ENCODE measurements around the gene ANKFN1.
A peak's percentile ranks its signal among the peaks of the same experiment; 100 is the strongest.

ANKFN1 gene

DNA sequence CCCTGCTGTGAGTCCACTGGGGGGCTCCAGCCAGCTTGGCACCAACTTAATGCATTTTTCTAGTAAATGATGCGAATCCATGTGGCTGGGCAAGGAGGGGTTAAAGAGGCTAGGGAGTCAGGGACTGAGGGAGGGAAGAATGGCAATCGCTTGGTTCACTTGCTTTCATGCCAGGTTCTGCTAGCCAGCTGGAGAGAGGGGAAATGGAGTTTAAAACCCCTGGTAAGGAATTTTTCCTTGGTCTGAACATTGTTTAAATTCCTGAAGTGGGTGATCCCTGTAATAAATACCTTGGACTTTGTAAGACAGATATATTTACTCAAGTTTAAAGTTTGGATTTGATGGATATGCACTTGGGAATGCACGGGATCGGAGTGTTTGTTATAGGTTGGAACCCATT is 22.8 kb downstream of the ANKFN1 start:
- Histone ChIP-seq H3K36me3 (ENCODE audit: insufficient read depth, low read length) (no peaks in the 10 kb centered on the region), H2AFZ (ENCODE audit: low read length) (no peak overlapping the region), H3K79me2 (ENCODE audit: insufficient read depth, low read length) (no peaks in the 10 kb centered on the region), H3F3A (ENCODE audit: low read depth) (no peaks in the 10 kb centered on the region), H3K4me2 (ENCODE audit: low read depth, low read length, poor library complexity, severe bottlenecking) (no peak overlapping the region), H3K4me3 (ENCODE audit: low read length, poor library complexity, severe bottlenecking) (no peak overlapping the region), H3K9ac (ENCODE audit: low read depth, low read length, poor library complexity, severe bottlenecking) (no peak overlapping the region), H4K20me1 (ENCODE audit: insufficient read depth, low read length, poor library complexity, severe bottlenecking) (no peaks in the 10 kb centered on the region), H3K4me1 (ENCODE audit: insufficient read depth, low read length, poor library complexity, severe bottlenecking) (peaks cover 27% of the 10 kb centered on the region), H3K9me2 (replicated peaks; ENCODE audit: low read depth, low read length) (no peaks in the 10 kb centered on the region), H3K27me3 (ENCODE audit: insufficient read depth, low read length, poor library complexity, severe bottlenecking) (no peaks in the 10 kb centered on the region), H3K9me3 (ENCODE audit: insufficient read depth, low read depth, low read length) (no peaks in the 10 kb centered on the region)
- TF ChIP-seq, protein P1, sequence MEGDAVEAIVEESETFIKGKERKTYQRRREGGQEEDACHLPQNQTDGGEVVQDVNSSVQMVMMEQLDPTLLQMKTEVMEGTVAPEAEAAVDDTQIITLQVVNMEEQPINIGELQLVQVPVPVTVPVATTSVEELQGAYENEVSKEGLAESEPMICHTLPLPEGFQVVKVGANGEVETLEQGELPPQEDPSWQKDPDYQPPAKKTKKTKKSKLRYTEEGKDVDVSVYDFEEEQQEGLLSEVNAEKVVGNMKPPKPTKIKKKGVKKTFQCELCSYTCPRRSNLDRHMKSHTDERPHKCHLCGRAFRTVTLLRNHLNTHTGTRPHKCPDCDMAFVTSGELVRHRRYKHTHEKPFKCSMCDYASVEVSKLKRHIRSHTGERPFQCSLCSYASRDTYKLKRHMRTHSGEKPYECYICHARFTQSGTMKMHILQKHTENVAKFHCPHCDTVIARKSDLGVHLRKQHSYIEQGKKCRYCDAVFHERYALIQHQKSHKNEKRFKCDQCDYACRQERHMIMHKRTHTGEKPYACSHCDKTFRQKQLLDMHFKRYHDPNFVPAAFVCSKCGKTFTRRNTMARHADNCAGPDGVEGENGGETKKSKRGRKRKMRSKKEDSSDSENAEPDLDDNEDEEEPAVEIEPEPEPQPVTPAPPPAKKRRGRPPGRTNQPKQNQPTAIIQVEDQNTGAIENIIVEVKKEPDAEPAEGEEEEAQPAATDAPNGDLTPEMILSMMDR (conservative IDR thresholded peaks at IDR 0.05; ENCODE audit: low read length) = peak; percentile 29
- no peak for TF ChIP-seq EZH2phosphoT487 (IDR thresholded peaks at IDR 0.05; ENCODE audit: borderline replicate concordance)

DNA sequence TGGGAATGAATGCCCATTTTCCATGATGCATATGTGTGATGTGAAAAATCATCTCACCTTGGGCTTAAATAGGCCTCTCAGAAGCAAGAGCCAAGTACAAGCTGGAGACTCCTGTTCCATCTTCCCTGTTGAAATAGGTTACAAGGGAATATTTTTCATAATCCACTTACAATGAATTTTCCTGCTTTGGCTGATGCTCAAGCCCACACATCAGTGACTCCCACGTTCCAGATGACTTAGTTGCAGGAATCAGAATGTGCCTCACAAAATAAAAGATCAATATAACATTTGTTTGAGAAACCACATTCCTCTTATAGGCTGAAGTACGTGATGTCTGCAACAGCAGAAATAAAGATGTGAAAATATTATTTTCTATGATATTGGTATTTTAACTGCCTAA is 24.1 kb downstream of the ANKFN1 start:
- TF ChIP-seq, protein P1 (conservative IDR thresholded peaks at IDR 0.05; ENCODE audit: low read length) = no peak
- TF ChIP-seq EZH2phosphoT487 (IDR thresholded peaks at IDR 0.05; ENCODE audit: borderline replicate concordance) = no peak
- Histone ChIP-seq H3K79me2 (ENCODE audit: insufficient read depth, low read length) (no peaks in the 10 kb centered on the region), H3K36me3 (ENCODE audit: insufficient read depth, low read length) (no peaks in the 10 kb centered on the region), H3K27me3 (ENCODE audit: insufficient read depth, low read length, poor library complexity, severe bottlenecking) (no peaks in the 10 kb centered on the region), H3K4me3 (ENCODE audit: low read length, poor library complexity, severe bottlenecking) (no peak overlapping the region), H3K9me2 (replicated peaks; ENCODE audit: low read depth, low read length) (no peaks in the 10 kb centered on the region), H2AFZ (ENCODE audit: low read length) (no peak overlapping the region), H3K4me2 (ENCODE audit: low read depth, low read length, poor library complexity, severe bottlenecking) (no peak overlapping the region), H4K20me1 (ENCODE audit: insufficient read depth, low read length, poor library complexity, severe bottlenecking) (no peaks in the 10 kb centered on the region), H3K9ac (ENCODE audit: low read depth, low read length, poor library complexity, severe bottlenecking) (no peak overlapping the region), H3F3A (ENCODE audit: low read depth) (no peaks in the 10 kb centered on the region), H3K4me1 (ENCODE audit: insufficient read depth, low read length, poor library complexity, severe bottlenecking) (peaks cover 25% of the 10 kb centered on the region), H3K9me3 (ENCODE audit: insufficient read depth, low read depth, low read length) (no peaks in the 10 kb centered on the region)

DNA sequence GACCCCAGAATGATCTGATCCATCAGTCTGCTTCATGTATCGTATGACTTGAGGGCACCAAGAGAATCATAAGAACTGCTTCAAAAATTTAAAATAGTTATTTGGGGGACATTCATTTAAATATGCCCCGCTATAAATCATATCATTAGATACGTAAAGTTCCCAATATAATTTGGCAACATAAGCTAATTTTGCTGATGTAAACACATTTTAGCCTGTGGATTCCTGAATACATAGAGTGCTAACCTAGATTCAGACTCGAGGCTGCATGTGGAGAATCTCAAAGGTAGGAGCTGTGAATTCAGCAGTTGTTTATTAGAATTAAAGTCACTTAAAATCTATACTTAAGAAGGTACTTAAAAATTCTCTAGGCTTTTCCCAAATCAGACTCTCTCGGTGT is 24.9 kb downstream of the ANKFN1 start:
- Histone ChIP-seq H3K4me3 (ENCODE audit: low read length, poor library complexity, severe bottlenecking) (no peak overlapping the region), H3K9me2 (replicated peaks; ENCODE audit: low read depth, low read length) (no peaks in the 10 kb centered on the region), H3K79me2 (ENCODE audit: insufficient read depth, low read length) (no peaks in the 10 kb centered on the region), H3K4me2 (ENCODE audit: low read depth, low read length, poor library complexity, severe bottlenecking) (no peak overlapping the region), H3K9ac (ENCODE audit: low read depth, low read length, poor library complexity, severe bottlenecking) (no peak overlapping the region), H4K20me1 (ENCODE audit: insufficient read depth, low read length, poor library complexity, severe bottlenecking) (no peaks in the 10 kb centered on the region), H3K9me3 (ENCODE audit: insufficient read depth, low read depth, low read length) (no peaks in the 10 kb centered on the region), H3K4me1 (ENCODE audit: insufficient read depth, low read length, poor library complexity, severe bottlenecking) (peaks cover 18% of the 10 kb centered on the region), H3K27me3 (ENCODE audit: insufficient read depth, low read length, poor library complexity, severe bottlenecking) (no peaks in the 10 kb centered on the region), H2AFZ (ENCODE audit: low read length) (no peak overlapping the region), H3K36me3 (ENCODE audit: insufficient read depth, low read length) (no peaks in the 10 kb centered on the region), H3F3A (ENCODE audit: low read depth) (no peaks in the 10 kb centered on the region)
- TF ChIP-seq, protein P1 (conservative IDR thresholded peaks at IDR 0.05; ENCODE audit: low read length) = no peak
- no peak for TF ChIP-seq EZH2phosphoT487 (IDR thresholded peaks at IDR 0.05; ENCODE audit: borderline replicate concordance)

All from Loucy (cell line).